Measurements from ENCODE around the gene PDIA6.

DNA sequence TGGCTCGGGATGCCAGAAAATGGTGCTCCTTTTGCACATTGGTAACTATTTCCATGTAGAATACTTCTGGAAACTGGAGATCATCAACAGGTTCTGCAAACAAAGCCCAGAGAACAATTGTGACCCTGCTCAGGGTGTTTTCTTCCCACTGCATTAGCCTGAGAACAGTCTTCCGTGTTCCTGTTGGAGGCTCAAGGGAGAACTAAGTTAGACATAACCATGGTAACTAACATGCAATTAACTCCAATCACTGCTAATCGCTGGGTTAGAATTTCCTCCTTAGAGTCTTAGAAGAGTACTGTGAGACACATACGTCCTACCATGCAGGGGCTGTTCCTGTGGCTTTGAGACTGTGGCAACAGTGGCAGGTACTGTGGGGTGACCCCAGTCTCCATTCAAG, 36.0 kb upstream of the PDIA6 start:
- TF ChIP-seq POLR2AphosphoS5 (IDR thresholded peaks at IDR 0.05; ENCODE audit: low read depth, low read length) (no peak), TAF1 (IDR thresholded peaks at IDR 0.05; ENCODE audit: borderline replicate concordance, insufficient read depth, low read length) (no peak), REST (IDR thresholded peaks at IDR 0.05; ENCODE audit: insufficient read depth in 1 of 2, low read depth in 2 of 2, low read length in 2 of 2) (no peak)

Data from PFSK-1 (cell line).